ENCODE data around the gene DNAJC4. TPM values are rescaled to one million over a fixed set of nuclear protein-coding genes. Genes with fewer than 3 reads are reported as not detected.

The DNAJC4 gene
- total RNA-seq, 2 donors from 2014 or later, result 55.8 to 63.8 TPM

- 2% methylated on average over 54 of the region's 58 CpGs for WGBS
- H3K4me1 ChIP-seq (replicated peaks), result peaks cover 25% of the 10 kb centered on the region
- intact Hi-C loops (cut with DNase I), result no loop called here
Measured at GRCh38 chr11:64240435-64241240, 10.3 kb downstream of the DNAJC4 start, which contains the start of gene FKBP2. Gene FKBP2, plus strand, starts transcription at chr11:64241095. Its CDS starts 1,293 bp downstream, at chr11:64242388.

GRCh38 chr11:64241241-64241490, 10.8 kb downstream of the DNAJC4 start:
- intact Hi-C loops (cut with DNase I), result no loop called here
- TF ChIP-seq POLR2A (IDR thresholded peaks at IDR 0.05), result no peak
- no peak for TF ChIP-seq CTCF (IDR thresholded peaks at IDR 0.05)
- TF ChIP-seq POLR2AphosphoS5 (IDR thresholded peaks at IDR 0.05), result no peak
- peak overlapping the region; percentile 71 to 91 for H3K4me3 ChIP-seq

More at GRCh38 chr11:64240435-64241240, 10.3 kb downstream of the DNAJC4 start, which contains the start of gene FKBP2:
- DNase-seq (ENCODE audit: low spot score), result peak; percentile 96
- Histone ChIP-seq H3K27ac (peak within 1 kb of the TSS; percentile 95 to 96), H3K9me3 (no peaks in the 10 kb centered on the region), H3K4me3 (peak within 1 kb of the TSS; percentile 71 to 91), H3K36me3 (no peaks in the 10 kb centered on the region), H3K27me3 (replicated peaks; ENCODE audit: insufficient read depth) (no peaks in the 10 kb centered on the region)
- TF ChIP-seq POLR2A (IDR thresholded peaks at IDR 0.05), result peak; percentile 72
- TF ChIP-seq POLR2AphosphoS5 (IDR thresholded peaks at IDR 0.05), result peak; percentile 99
- peak in 1 of 4 experiments; percentile 41 for TF ChIP-seq CTCF (IDR thresholded peaks at IDR 0.05)

GRCh38 chr11:64241491-64242374, 11.4 kb downstream of the DNAJC4 start:
- Histone ChIP-seq H3K9me3 (no peaks in the 10 kb centered on the region), H3K36me3 (no peaks in the 10 kb centered on the region), H3K27ac (peak overlapping the region; percentile 95 to 96), H3K27me3 (replicated peaks; ENCODE audit: insufficient read depth) (no peaks in the 10 kb centered on the region), H3K4me1 (replicated peaks) (peaks cover 29% of the 10 kb centered on the region), H3K4me3 (peak overlapping the region; percentile 71 to 91)
- intact Hi-C loops (cut with DNase I), result no loop called here
- DNase-seq (ENCODE audit: low spot score), result no peak
- WGBS, result under 1% methylated on average over 52 of the region's 63 CpGs
- TF ChIP-seq POLR2A (IDR thresholded peaks at IDR 0.05) (peak; percentile 95), CTCF (IDR thresholded peaks at IDR 0.05) (peak in 1 of 4 experiments; percentile 27), POLR2AphosphoS5 (IDR thresholded peaks at IDR 0.05) (peak; percentile 80)

More at GRCh38 chr11:64241241-64241490, 10.8 kb downstream of the DNAJC4 start:
- 3% methylated on average over 18 of the region's 24 CpGs for WGBS
- peaks cover 29% of the 10 kb centered on the region for H3K4me1 ChIP-seq (replicated peaks)
- no peaks in the 10 kb centered on the region for H3K27me3 ChIP-seq (replicated peaks; ENCODE audit: insufficient read depth)
- peak overlapping the region; percentile 95 to 96 for H3K27ac ChIP-seq
- H3K9me3 ChIP-seq, result no peaks in the 10 kb centered on the region
- peak; percentile 99 for DNase-seq (ENCODE audit: low spot score)
- H3K36me3 ChIP-seq, result no peaks in the 10 kb centered on the region

- intact Hi-C loops (cut with DNase I), result no loop called here
- peaks cover 18% of the 10 kb centered on the region for H3K4me1 ChIP-seq (replicated peaks)
- 87% methylated on average over 8 of the region's 8 CpGs for WGBS
Measured at GRCh38 chr11:64243236-64243854, 13.0 kb downstream of the DNAJC4 start.

More at GRCh38 chr11:64243236-64243854, 13.0 kb downstream of the DNAJC4 start:
- Histone ChIP-seq H3K9me3 (no peaks in the 10 kb centered on the region), H3K4me3 (no peak overlapping the region), H3K27ac (peak overlapping the region in 1 of 2 donors; percentile 95), H3K36me3 (no peaks in the 10 kb centered on the region), H3K27me3 (replicated peaks; ENCODE audit: insufficient read depth) (no peaks in the 10 kb centered on the region)
- TF ChIP-seq POLR2AphosphoS5 (IDR thresholded peaks at IDR 0.05) (no peak), POLR2A (IDR thresholded peaks at IDR 0.05) (no peak), CTCF (IDR thresholded peaks at IDR 0.05) (no peak)
- DNase-seq (ENCODE audit: low spot score), result no peak

All from prostate gland (tissue), 2 donors.